H9 (cell line): Measurements from ENCODE around the gene FAM171A1. TPM values are rescaled to one million over a fixed set of nuclear protein-coding genes. Genes with fewer than 3 reads are reported as not detected.

Source experiments
- DNase-seq: peaks from one replicate; pipeline ENCODE4 v3.0.0-alpha.2; 2017
- H2AFZ ChIP-seq: one replicate; pipeline ENCODE4 v1.6.1; 2013; ENCODE audit warnings: mild to moderate bottlenecking, low read length, control low read depth, moderate library complexity
- H2AK5ac ChIP-seq: 2 replicates; pipeline ENCODE4 v1.6.1; 2013; ENCODE audit warnings: low read length, control low read depth, mixed read lengths; ENCODE audit not compliant: insufficient read length
- H2BK120ac ChIP-seq: one replicate; pipeline ENCODE4 v1.6.1; 2013; ENCODE audit warnings: low read depth, mild to moderate bottlenecking, low read length, control low read depth, inconsistent platforms; ENCODE audit not compliant: poor library complexity, severe bottlenecking
- H2BK12ac ChIP-seq: 2 replicates; pipeline ENCODE4 v1.6.1; 2013; ENCODE audit warnings: low read length, control low read depth, mixed read lengths, low read depth; ENCODE audit not compliant: insufficient read length
- H2BK15ac ChIP-seq: 2 replicates; pipeline ENCODE4 v1.6.1; 2013; ENCODE audit warnings: low read depth, low read length, control low read depth
- H2BK20ac ChIP-seq: one replicate; pipeline ENCODE4 v1.6.1; 2013; ENCODE audit warnings: low read depth, mild to moderate bottlenecking, low read length, control low read depth, inconsistent platforms; ENCODE audit not compliant: poor library complexity, severe bottlenecking
- H2BK5ac ChIP-seq: 2 replicates; pipeline ENCODE4 v1.6.1; 2013; ENCODE audit warnings: low read length, control low read depth, mixed read lengths; ENCODE audit not compliant: insufficient read length
- H3K14ac ChIP-seq: 2 replicates; pipeline ENCODE4 v1.6.1; 2013; ENCODE audit warnings: low read length, control low read depth; ENCODE audit not compliant: insufficient read depth
- H3K18ac ChIP-seq: 2 replicates; pipeline ENCODE4 v1.6.1; 2013; ENCODE audit warnings: low read depth, mild to moderate bottlenecking, mixed read lengths, low read length, control low read depth; ENCODE audit not compliant: insufficient read length
- H3K23ac ChIP-seq: 2 replicates; pipeline ENCODE4 v1.6.1; 2013; ENCODE audit warnings: low read length, control low read depth, mixed read lengths, low read depth; ENCODE audit not compliant: insufficient read length
- H3K23me2 ChIP-seq: 2 replicates; pipeline ENCODE4 v1.6.1; 2013; ENCODE audit warnings: low read depth, mild to moderate bottlenecking, mixed read lengths, low read length, control low read depth; ENCODE audit not compliant: insufficient read length, poor library complexity, severe bottlenecking
- H3K27ac ChIP-seq: 2 replicates; pipeline ENCODE4 v1.5.1; 2013; ENCODE audit warnings: low read length, control low read depth, mixed read lengths, low read depth; ENCODE audit not compliant: insufficient read length
- H3K27me3 ChIP-seq: 2 replicates; pipeline ENCODE4 v1.6.1; 2013; ENCODE audit warnings: low read length, control low read depth, inconsistent platforms; ENCODE audit not compliant: insufficient read depth
- H3K4ac ChIP-seq: 2 replicates; pipeline ENCODE4 v1.6.1; 2013; ENCODE audit warnings: low read depth, mild to moderate bottlenecking, control low read depth, inconsistent platforms, low read length, moderate library complexity
- H3K4me1 ChIP-seq: 2 replicates; pipeline ENCODE4 v1.6.1; 2013; ENCODE audit warnings: low read length, control low read depth, inconsistent platforms; ENCODE audit not compliant: insufficient read depth
- H3K4me2 ChIP-seq: 2 replicates; pipeline ENCODE4 v1.6.1; 2013; ENCODE audit warnings: low read length, control low read depth, mixed read lengths; ENCODE audit not compliant: insufficient read length, insufficient read depth
- H3K56ac ChIP-seq: 2 replicates; pipeline ENCODE4 v1.6.1; 2013; ENCODE audit warnings: low read depth, mild to moderate bottlenecking, mixed read lengths, low read length, control low read depth; ENCODE audit not compliant: insufficient read length
- H3K79me1 ChIP-seq: 2 replicates; pipeline ENCODE4 v1.6.1; 2013; ENCODE audit warnings: low read depth, mild to moderate bottlenecking, moderate library complexity, low read length, control low read depth, inconsistent platforms; ENCODE audit not compliant: insufficient read depth, poor library complexity, severe bottlenecking
- H3K79me2 ChIP-seq: 2 replicates; pipeline ENCODE4 v1.6.1; 2013; ENCODE audit warnings: low read length, control low read depth, inconsistent platforms; ENCODE audit not compliant: insufficient read depth
- H3K9ac ChIP-seq: 2 replicates; pipeline ENCODE4 v1.6.1; 2013; ENCODE audit warnings: low read length, control low read depth, mixed read lengths; ENCODE audit not compliant: insufficient read length; ENCODE audit errors: extremely low read depth
- H3K9me3 ChIP-seq: one replicate; pipeline ENCODE4 v1.6.1; 2013; ENCODE audit warnings: low read depth, low read length, inconsistent platforms; ENCODE audit not compliant: control insufficient read depth
- H3T11ph ChIP-seq: one replicate; pipeline ENCODE4 v1.6.1; 2013; ENCODE audit warnings: mild to moderate bottlenecking, low read length, control low read depth, inconsistent platforms
- H4K20me1 ChIP-seq: one replicate; pipeline ENCODE4 v1.6.1; 2013; ENCODE audit not compliant: control insufficient read depth, insufficient read length, insufficient read depth
- H4K5ac ChIP-seq: 2 replicates; pipeline ENCODE4 v1.6.1; 2013; ENCODE audit warnings: low read depth, mild to moderate bottlenecking, mixed read lengths, low read length, control low read depth; ENCODE audit not compliant: insufficient read length
- H4K8ac ChIP-seq: replicated peaks from 2 replicates; pipeline ENCODE4 v1.6.1; 2013; ENCODE audit warnings: low read length, control low read depth, mixed read lengths, low read depth; ENCODE audit not compliant: insufficient read length
- H4K91ac ChIP-seq: 2 replicates; pipeline ENCODE4 v1.6.1; 2013; ENCODE audit warnings: low read depth, mild to moderate bottlenecking, moderate library complexity, mixed read lengths, low read length, control low read depth; ENCODE audit not compliant: insufficient read length
- H3K27ac Mint-ChIP-seq, 3 experiments: 2 replicates in 2 of 3; 3 replicates in 1 of 3; pipeline ENCODE4 v1.8.0; 2020 to 2021; ENCODE audit warnings: mixed read lengths in 3 of 3, mild to moderate bottlenecking in 1 of 3, moderate library complexity in 1 of 3
- H3K27me3 Mint-ChIP-seq: 2 replicates; pipeline ENCODE4 v1.8.0; 2021; ENCODE audit warnings: low read depth, mild to moderate bottlenecking, moderate library complexity, mixed read lengths
- H3K36me3 Mint-ChIP-seq, 3 experiments: 2 replicates in 2 of 3; 3 replicates in 1 of 3; pipeline ENCODE4 v1.8.0; 2020 to 2021; ENCODE audit warnings: low read depth in 3 of 3, mixed read lengths in 3 of 3; ENCODE audit not compliant: insufficient read depth in 1 of 3
- H3K4me1 Mint-ChIP-seq, 2 experiments: 2 replicates each; pipeline ENCODE4 v1.8.0; 2020; ENCODE audit warnings: mixed read lengths in 2 of 2
- H3K4me3 Mint-ChIP-seq, 2 experiments: 2 replicates in 1 of 2; 3 replicates in 1 of 2; pipeline ENCODE4 v1.8.0; 2020 to 2021; ENCODE audit warnings: mild to moderate bottlenecking in 2 of 2, mixed read lengths in 2 of 2, moderate library complexity in 1 of 2
- H3K9me3 Mint-ChIP-seq, 2 experiments: 2 replicates in 1 of 2; 3 replicates in 1 of 2; pipeline ENCODE4 v1.8.0; 2020; ENCODE audit warnings: mild to moderate bottlenecking in 2 of 2, mixed read lengths in 2 of 2, moderate library complexity in 1 of 2
- WGBS: extraction: QIAGEN DNeasy Blood & Tissue Kit; methylation state at CpG from one replicate; pipeline ENCODE4 v1.1.7; 2013; ENCODE audit warnings: missing lambda C conversion rate, low lambda C conversion rate, mixed read lengths; ENCODE audit not compliant: insufficient read length; ENCODE audit errors: extremely low coverage; 5-methylcytosine and 5-hydroxymethylcytosine counted together
- total RNA-seq: library from RNA; stranded (reverse); gene quantifications from 2 replicates; pipeline ENCODE4 v1.2.1, GENCODE V29; 2021
- TF ChIP-seq, protein P1 (sequence below): fragments of 200-600 bp; sonication (generic); conservative IDR thresholded peaks from 3 replicates; pipeline ENCODE4 v1.8.0; 2021; ENCODE audit warnings: antibody characterized with exemption, mild to moderate bottlenecking

Gene FAM171A1
- total RNA-seq, 1 experiment from 2014 or later, result 37.4 TPM

DNA sequence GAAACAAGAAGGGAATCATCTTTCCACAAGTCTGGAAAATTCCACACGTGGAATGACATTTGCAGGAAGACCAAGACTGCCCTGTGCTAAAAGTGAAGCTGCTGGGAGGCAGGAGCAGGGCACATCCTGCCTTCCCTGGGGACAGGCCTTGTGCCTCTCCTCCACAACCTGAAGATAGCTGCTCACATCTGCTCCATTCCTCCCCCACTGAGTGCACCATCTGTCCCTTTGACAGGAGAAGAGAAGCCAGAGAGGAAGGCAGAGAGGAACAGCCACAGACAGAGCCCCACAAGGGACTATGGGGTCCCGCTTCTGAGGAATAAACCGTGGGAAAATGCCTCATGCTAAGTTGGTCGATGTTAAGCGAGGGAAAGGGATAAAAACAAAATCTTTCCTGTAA, 15.9 kb upstream of the FAM171A1 start:
- no peak overlapping the region for H3K23ac ChIP-seq

More for the DNA sequence above, 15.9 kb upstream of the FAM171A1 start:
- Histone ChIP-seq H3K4me1 (no peaks in the 10 kb centered on the region), H2BK20ac (no peak overlapping the region), H3K18ac (no peak overlapping the region), H3K9me3 (no peaks in the 10 kb centered on the region), H4K91ac (no peak overlapping the region), H2AK5ac (no peak overlapping the region), H2AFZ (no peak overlapping the region), H3K4me2 (no peak overlapping the region), H3K9ac (no peak overlapping the region), H2BK15ac (no peak overlapping the region), H3K4ac (no peak overlapping the region), H3T11ph (no peak overlapping the region), H3K14ac (no peak overlapping the region), H3K27ac (no peak overlapping the region), H3K56ac (no peak overlapping the region), H2BK120ac (no peak overlapping the region), H3K23me2 (no peaks in the 10 kb centered on the region), H2BK12ac (no peak overlapping the region), H4K20me1 (no peaks in the 10 kb centered on the region), H4K8ac (no peak overlapping the region), H3K27me3 (no peaks in the 10 kb centered on the region), H3K79me1 (no peaks in the 10 kb centered on the region), H3K79me2 (no peaks in the 10 kb centered on the region), H4K5ac (no peak overlapping the region), H2BK5ac (no peak overlapping the region)
- Mint-ChIP-seq H3K4me1 (0 out of 4 replicates have a peak, but pooled peaks cover 0 to 9% of the 10 kb centered on the region in 2 experiments), H3K4me3 (no peak overlapping the region), H3K36me3 (no peaks in the 10 kb centered on the region), H3K27me3 (peaks cover 7% of the 10 kb centered on the region), H3K27ac (no peak overlapping the region; a peak in 1 of 7 replicates), H3K9me3 (no peaks in the 10 kb centered on the region)
- no peak for DNase-seq
- TF ChIP-seq, protein P1, sequence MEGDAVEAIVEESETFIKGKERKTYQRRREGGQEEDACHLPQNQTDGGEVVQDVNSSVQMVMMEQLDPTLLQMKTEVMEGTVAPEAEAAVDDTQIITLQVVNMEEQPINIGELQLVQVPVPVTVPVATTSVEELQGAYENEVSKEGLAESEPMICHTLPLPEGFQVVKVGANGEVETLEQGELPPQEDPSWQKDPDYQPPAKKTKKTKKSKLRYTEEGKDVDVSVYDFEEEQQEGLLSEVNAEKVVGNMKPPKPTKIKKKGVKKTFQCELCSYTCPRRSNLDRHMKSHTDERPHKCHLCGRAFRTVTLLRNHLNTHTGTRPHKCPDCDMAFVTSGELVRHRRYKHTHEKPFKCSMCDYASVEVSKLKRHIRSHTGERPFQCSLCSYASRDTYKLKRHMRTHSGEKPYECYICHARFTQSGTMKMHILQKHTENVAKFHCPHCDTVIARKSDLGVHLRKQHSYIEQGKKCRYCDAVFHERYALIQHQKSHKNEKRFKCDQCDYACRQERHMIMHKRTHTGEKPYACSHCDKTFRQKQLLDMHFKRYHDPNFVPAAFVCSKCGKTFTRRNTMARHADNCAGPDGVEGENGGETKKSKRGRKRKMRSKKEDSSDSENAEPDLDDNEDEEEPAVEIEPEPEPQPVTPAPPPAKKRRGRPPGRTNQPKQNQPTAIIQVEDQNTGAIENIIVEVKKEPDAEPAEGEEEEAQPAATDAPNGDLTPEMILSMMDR, result no peak
- no CpG with 5 or more reads among the region's 5 CpGs for WGBS
